ENCODE data around the gene USP43. TPM values are rescaled to one million over a fixed set of nuclear protein-coding genes. Genes with fewer than 3 reads are reported as not detected.

USP43 gene
- total and polyA plus RNA-seq, 4 donors: 0.33 to 0.88 TPM; not detected in 2

DNA sequence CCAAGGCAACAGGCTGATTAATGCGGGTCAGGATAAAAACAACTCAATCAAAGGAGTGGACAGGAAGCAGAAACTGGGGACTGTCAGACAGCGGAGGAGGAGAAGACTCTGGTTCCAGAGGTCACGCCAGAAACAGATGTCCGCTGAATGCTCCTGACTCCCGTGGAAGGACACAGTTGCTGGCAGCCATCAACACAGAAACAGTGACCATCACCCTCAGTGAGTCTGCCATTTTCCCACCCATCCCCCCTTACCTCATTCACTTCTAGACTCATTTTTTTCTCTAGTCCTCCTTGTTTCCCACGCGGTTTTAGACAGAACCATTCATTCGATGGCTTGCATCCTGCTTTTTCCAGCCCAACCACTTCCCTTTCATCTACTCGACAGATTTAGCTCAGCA lies 105.2 kb downstream of the USP43 start:
- no peak for ATAC-seq (ENCODE audit: low FRiP score)
- Histone ChIP-seq H3K9me3 (ENCODE audit: control insufficient read depth, low read length) (peaks cover 6% of the 10 kb centered on the region), H3K36me3 (ENCODE audit: control insufficient read depth in 1 of 2, insufficient read depth in 2 of 2, low read length in 1 of 2) (no peaks in the 10 kb centered on the region), H3K27me3 (ENCODE audit: control insufficient read depth in 1 of 2, insufficient read depth in 2 of 2, low read length in 1 of 2) (peaks cover 0 to 3% of the 10 kb centered on the region in 2 donors), H3K4me3 (ENCODE audit: low read length in 2 of 2) (no peak overlapping the region), H3K4me1 (ENCODE audit: control insufficient read depth in 1 of 2, insufficient read depth in 2 of 2, low read length in 2 of 2) (no peaks in the 10 kb centered on the region), H3K27ac (ENCODE audit: low read depth in 1 of 2, low read length in 2 of 2) (no peak overlapping the region)
- no peak for DNase-seq
- WGBS, 2 donors: 36 to 43% methylated on average over 9 of the region's 9 CpGs
- intact Hi-C loops (cut with DNase I): no loop called here

DNA sequence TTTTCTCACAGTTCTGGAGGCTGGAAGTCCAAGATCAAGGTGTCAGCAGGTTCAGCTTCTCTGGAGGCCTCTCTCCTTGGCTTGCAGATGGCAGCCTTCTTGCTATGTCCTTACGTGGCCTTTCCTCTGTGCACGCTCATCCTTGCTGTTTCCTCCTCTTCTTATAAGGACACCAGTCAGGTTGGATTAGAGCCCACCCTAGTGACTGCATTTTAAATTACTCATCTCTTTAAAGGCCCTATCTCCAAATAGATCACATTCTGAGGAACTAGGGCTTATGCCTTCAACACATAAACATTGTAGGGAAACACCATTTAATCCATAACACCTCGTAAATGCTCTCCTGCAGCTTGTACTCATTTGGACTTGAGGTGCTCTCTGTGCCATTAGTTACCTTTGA lies 109.8 kb downstream of the USP43 start:
- H3K4me3 ChIP-seq (ENCODE audit: low read length in 2 of 2): no peak overlapping the region
- ATAC-seq (ENCODE audit: low FRiP score): no peak
- no peaks in the 10 kb centered on the region for H3K4me1 ChIP-seq (ENCODE audit: control insufficient read depth in 1 of 2, insufficient read depth in 2 of 2, low read length in 2 of 2)
- no peak for DNase-seq
- peaks cover 0 to 3% of the 10 kb centered on the region in 2 donors for H3K27me3 ChIP-seq (ENCODE audit: control insufficient read depth in 1 of 2, insufficient read depth in 2 of 2, low read length in 1 of 2)
- H3K9me3 ChIP-seq (ENCODE audit: control insufficient read depth, low read length): peaks cover 8% of the 10 kb centered on the region
- WGBS, 2 donors: 75 to 76% methylated on average over 3 of the region's 3 CpGs
- H3K36me3 ChIP-seq (ENCODE audit: control insufficient read depth in 1 of 2, insufficient read depth in 2 of 2, low read length in 1 of 2): no peaks in the 10 kb centered on the region
- intact Hi-C loops (cut with DNase I): no loop called here
- no peak overlapping the region for H3K27ac ChIP-seq (ENCODE audit: low read depth in 1 of 2, low read length in 2 of 2)

DNA sequence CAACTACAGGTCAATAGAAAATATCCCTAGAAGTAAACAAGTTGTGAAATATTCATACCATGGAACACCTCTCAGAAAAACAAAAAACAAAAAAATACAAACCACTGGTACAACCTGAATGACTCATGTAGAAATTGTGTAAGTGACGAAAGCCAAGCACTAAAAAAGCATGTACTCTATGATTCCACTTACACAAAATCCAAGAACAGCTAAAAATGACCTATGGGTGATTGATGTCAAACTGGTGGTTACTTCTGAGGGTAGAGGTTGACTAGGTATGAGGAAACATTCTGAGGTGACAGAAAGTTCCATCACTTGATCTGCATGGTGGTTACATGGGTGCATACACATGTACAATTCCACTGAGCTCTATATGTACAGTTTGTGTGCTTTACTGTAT lies 114.9 kb downstream of the USP43 start:
- intact Hi-C loops (cut with DNase I): no loop called here
- H3K36me3 ChIP-seq (ENCODE audit: control insufficient read depth in 1 of 2, insufficient read depth in 2 of 2, low read length in 1 of 2): no peaks in the 10 kb centered on the region

GRCh38 chr17:9763643-9764042 lies 118.3 kb downstream of the USP43 start:
- no peak for DNase-seq
- no peaks in the 10 kb centered on the region for H3K9me3 ChIP-seq (ENCODE audit: control insufficient read depth, low read length)
- 25% methylated on average over 4 of the region's 4 CpGs for WGBS, 2 donors
- no peaks in the 10 kb centered on the region for H3K4me1 ChIP-seq (ENCODE audit: control insufficient read depth in 1 of 2, insufficient read depth in 2 of 2, low read length in 2 of 2)
- H3K27me3 ChIP-seq (ENCODE audit: control insufficient read depth in 1 of 2, insufficient read depth in 2 of 2, low read length in 1 of 2): peaks cover 0 to 1% of the 10 kb centered on the region in 2 donors
- no peak overlapping the region for H3K27ac ChIP-seq (ENCODE audit: low read depth in 1 of 2, low read length in 2 of 2)
- no peak overlapping the region for H3K4me3 ChIP-seq (ENCODE audit: low read length in 2 of 2)
- intact Hi-C loops (cut with DNase I): no loop called here
- no peaks in the 10 kb centered on the region for H3K36me3 ChIP-seq (ENCODE audit: control insufficient read depth in 1 of 2, insufficient read depth in 2 of 2, low read length in 1 of 2)
- no peak for ATAC-seq (ENCODE audit: low FRiP score)

More for the DNA sequence above, 114.9 kb downstream of the USP43 start:
- Histone ChIP-seq H3K27me3 (ENCODE audit: control insufficient read depth in 1 of 2, insufficient read depth in 2 of 2, low read length in 1 of 2) (peaks cover 0 to 1% of the 10 kb centered on the region in 2 donors), H3K9me3 (ENCODE audit: control insufficient read depth, low read length) (peaks cover 2% of the 10 kb centered on the region), H3K4me1 (ENCODE audit: control insufficient read depth in 1 of 2, insufficient read depth in 2 of 2, low read length in 2 of 2) (no peaks in the 10 kb centered on the region), H3K4me3 (ENCODE audit: low read length in 2 of 2) (no peak overlapping the region), H3K27ac (ENCODE audit: low read depth in 1 of 2, low read length in 2 of 2) (no peak overlapping the region)
- no peak for DNase-seq
- WGBS, 2 donors: 59 to 74% methylated on average over 1 of the region's 1 CpG
- ATAC-seq (ENCODE audit: low FRiP score): no peak

- Histone ChIP-seq H3K9me3 (ENCODE audit: control insufficient read depth, low read length) (no peaks in the 10 kb centered on the region), H3K27me3 (ENCODE audit: control insufficient read depth in 1 of 2, insufficient read depth in 2 of 2, low read length in 1 of 2) (peaks cover 0 to 1% of the 10 kb centered on the region in 2 donors), H3K4me3 (ENCODE audit: low read length in 2 of 2) (no peak overlapping the region), H3K36me3 (ENCODE audit: control insufficient read depth in 1 of 2, insufficient read depth in 2 of 2, low read length in 1 of 2) (no peaks in the 10 kb centered on the region), H3K27ac (ENCODE audit: low read depth in 1 of 2, low read length in 2 of 2) (no peak overlapping the region), H3K4me1 (ENCODE audit: control insufficient read depth in 1 of 2, insufficient read depth in 2 of 2, low read length in 2 of 2) (no peaks in the 10 kb centered on the region)
- peak in 1 of 2 donors; percentile 15 for DNase-seq
- WGBS, 2 donors: 93 to 94% methylated on average over 1 of the region's 1 CpG
- no peak for ATAC-seq (ENCODE audit: low FRiP score)
- intact Hi-C loops (cut with DNase I): no loop called here
Observed at GRCh38 chr17:9765322-9765721, 120.0 kb downstream of the USP43 start.

DNA sequence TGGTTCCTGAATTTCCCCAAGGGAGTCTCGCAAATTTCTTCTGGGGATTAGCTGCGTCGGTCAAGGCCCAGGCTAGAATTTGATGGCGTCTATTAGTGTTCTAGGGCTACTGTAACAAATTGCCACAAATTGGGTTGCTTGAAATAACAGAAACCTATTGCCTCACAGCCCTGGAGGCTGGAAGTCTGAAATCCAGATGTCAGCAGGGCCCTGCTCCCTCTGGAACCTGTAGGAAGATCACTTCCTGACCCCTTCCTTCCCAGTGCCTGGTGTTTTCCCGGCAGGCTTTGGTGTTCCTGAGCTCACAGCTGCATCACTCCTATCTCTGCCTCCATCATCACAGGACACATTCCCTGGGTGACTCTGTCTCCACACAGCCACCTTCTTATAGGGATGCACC lies 121.7 kb downstream of the USP43 start:
- DNase-seq (peak in 1 of 2 donors; percentile 12), ATAC-seq (ENCODE audit: low FRiP score) (no peak)
- Histone ChIP-seq H3K4me1 (ENCODE audit: control insufficient read depth in 1 of 2, insufficient read depth in 2 of 2, low read length in 2 of 2) (no peaks in the 10 kb centered on the region), H3K36me3 (ENCODE audit: control insufficient read depth in 1 of 2, insufficient read depth in 2 of 2, low read length in 1 of 2) (no peaks in the 10 kb centered on the region), H3K27ac (ENCODE audit: low read depth in 1 of 2, low read length in 2 of 2) (no peak overlapping the region), H3K27me3 (ENCODE audit: control insufficient read depth in 1 of 2, insufficient read depth in 2 of 2, low read length in 1 of 2) (peaks cover 0 to 1% of the 10 kb centered on the region in 2 donors), H3K9me3 (ENCODE audit: control insufficient read depth, low read length) (no peaks in the 10 kb centered on the region), H3K4me3 (ENCODE audit: low read length in 2 of 2) (no peak overlapping the region)
- 23 to 38% methylated on average over 5 of the region's 5 CpGs for WGBS, 2 donors
- intact Hi-C loops (cut with DNase I): no loop called here

GRCh38 chr17:9767432-9767991 lies 122.2 kb downstream of the USP43 start:
- Histone ChIP-seq H3K4me1 (ENCODE audit: control insufficient read depth in 1 of 2, insufficient read depth in 2 of 2, low read length in 2 of 2) (no peaks in the 10 kb centered on the region), H3K4me3 (ENCODE audit: low read length in 2 of 2) (no peak overlapping the region), H3K27ac (ENCODE audit: low read depth in 1 of 2, low read length in 2 of 2) (no peak overlapping the region), H3K36me3 (ENCODE audit: control insufficient read depth in 1 of 2, insufficient read depth in 2 of 2, low read length in 1 of 2) (no peaks in the 10 kb centered on the region), H3K9me3 (ENCODE audit: control insufficient read depth, low read length) (no peaks in the 10 kb centered on the region), H3K27me3 (ENCODE audit: control insufficient read depth in 1 of 2, insufficient read depth in 2 of 2, low read length in 1 of 2) (peaks cover 0 to 1% of the 10 kb centered on the region in 2 donors)
- WGBS, 2 donors: 80 to 83% methylated on average over 7 of the region's 7 CpGs
- intact Hi-C loops (cut with DNase I): no loop called here
- ATAC-seq (ENCODE audit: low FRiP score) (no peak), DNase-seq (peak in 1 of 2 donors; percentile 41)

GRCh38 chr17:9768381-9768934 lies 123.1 kb downstream of the USP43 start:
- Histone ChIP-seq H3K9me3 (ENCODE audit: control insufficient read depth, low read length) (no peaks in the 10 kb centered on the region), H3K4me3 (ENCODE audit: low read length in 2 of 2) (no peak overlapping the region), H3K4me1 (ENCODE audit: control insufficient read depth in 1 of 2, insufficient read depth in 2 of 2, low read length in 2 of 2) (no peaks in the 10 kb centered on the region), H3K36me3 (ENCODE audit: control insufficient read depth in 1 of 2, insufficient read depth in 2 of 2, low read length in 1 of 2) (no peaks in the 10 kb centered on the region), H3K27ac (ENCODE audit: low read depth in 1 of 2, low read length in 2 of 2) (no peak overlapping the region), H3K27me3 (ENCODE audit: control insufficient read depth in 1 of 2, insufficient read depth in 2 of 2, low read length in 1 of 2) (peaks cover 0 to 1% of the 10 kb centered on the region in 2 donors)
- no peak for DNase-seq
- intact Hi-C loops (cut with DNase I): no loop called here
- WGBS, 2 donors: 41 to 42% methylated on average over 5 of the region's 5 CpGs
- ATAC-seq (ENCODE audit: low FRiP score): no peak

DNA sequence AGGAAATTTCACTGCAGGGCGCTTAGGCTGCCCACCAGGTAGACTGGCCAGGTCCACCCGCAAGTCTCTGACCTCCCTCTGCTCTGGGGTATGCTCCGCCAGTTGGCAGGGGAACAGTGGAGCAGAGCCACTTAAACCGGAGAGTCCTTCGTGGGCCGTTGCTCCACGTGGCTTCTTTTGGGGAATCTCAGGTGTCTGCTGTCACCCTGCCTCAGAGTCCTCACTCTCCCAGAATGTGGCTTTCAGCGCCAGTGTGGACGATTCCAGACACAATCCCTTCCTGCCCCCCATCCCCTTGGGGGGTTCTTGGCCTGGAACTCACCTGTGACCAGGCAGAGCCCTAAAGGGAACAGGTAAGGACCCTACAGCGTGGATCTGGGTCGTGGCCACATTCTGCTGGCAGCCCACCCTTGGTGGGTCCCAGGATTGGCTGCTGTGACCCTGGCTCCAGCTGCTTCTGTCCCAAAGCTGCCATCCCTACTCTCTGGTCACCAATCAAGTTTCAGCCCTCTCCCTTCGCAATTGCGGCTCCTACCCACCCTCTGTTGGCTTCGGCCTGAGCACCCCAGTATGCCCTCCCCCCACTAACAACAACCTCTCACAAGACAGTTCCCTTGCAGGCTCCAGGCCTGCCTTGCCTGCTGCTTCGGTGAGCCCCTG lies 123.8 kb downstream of the USP43 start:
- intact Hi-C loops (cut with DNase I): no loop called here
- H3K27me3 ChIP-seq (ENCODE audit: control insufficient read depth in 1 of 2, insufficient read depth in 2 of 2, low read length in 1 of 2): no peaks in the 10 kb centered on the region
- H3K27ac ChIP-seq (ENCODE audit: low read depth in 1 of 2, low read length in 2 of 2): no peak overlapping the region
- no peaks in the 10 kb centered on the region for H3K36me3 ChIP-seq (ENCODE audit: control insufficient read depth in 1 of 2, insufficient read depth in 2 of 2, low read length in 1 of 2)
- 82% methylated on average over 15 of the region's 15 CpGs for WGBS, 2 donors
- ATAC-seq (ENCODE audit: low FRiP score) (no peak), DNase-seq (peak in 1 of 2 donors; percentile 45)
- no peaks in the 10 kb centered on the region for H3K9me3 ChIP-seq (ENCODE audit: control insufficient read depth, low read length)
- H3K4me1 ChIP-seq (ENCODE audit: control insufficient read depth in 1 of 2, insufficient read depth in 2 of 2, low read length in 2 of 2): no peaks in the 10 kb centered on the region
- H3K4me3 ChIP-seq (ENCODE audit: low read length in 2 of 2): no peak overlapping the region

Measured in aorta (tissue), 5 donors.